OCI-LY1 (cell line): ENCODE measurements around the gene WDFY4.

Experiments used
- H2AFZ ChIP-seq: fragments of 200-600 bp; sonication (generic), shearing (Covaris generic); 2 replicates; pipeline ENCODE4 v1.6.0; 2014; ENCODE audit warnings: antibody characterized with exemption, mild to moderate bottlenecking, low read length
- H3F3A ChIP-seq: fragments of 200-600 bp; sonication (generic), shearing (Covaris generic); 2 replicates; pipeline ENCODE4 v1.6.0; 2014; ENCODE audit warnings: mild to moderate bottlenecking, antibody characterized with exemption, low read length, moderate library complexity; ENCODE audit not compliant: insufficient read depth
- H3K27ac ChIP-seq: fragments of 200-600 bp; sonication (generic); 2 replicates; pipeline ENCODE4 v1.5.1; 2014; ENCODE audit warnings: low read length, mixed run types, mild to moderate bottlenecking, low read depth; ENCODE audit not compliant: poor library complexity, severe bottlenecking
- H3K27me3 ChIP-seq: fragments of 200-600 bp; sonication (generic); 2 replicates; pipeline ENCODE4 v1.6.0; 2014; ENCODE audit warnings: antibody characterized with exemption, mild to moderate bottlenecking, low read length, moderate library complexity; ENCODE audit not compliant: insufficient read depth
- H3K36me3 ChIP-seq: fragments of 200-600 bp; sonication (generic); 2 replicates; pipeline ENCODE4 v1.6.1; 2014; ENCODE audit warnings: mild to moderate bottlenecking, antibody characterized with exemption, low read length, moderate library complexity, mixed read lengths; ENCODE audit not compliant: insufficient read depth
- H3K4me1 ChIP-seq: fragments of 200-600 bp; sonication (generic); 2 replicates; pipeline ENCODE4 v1.5.1; 2014; ENCODE audit warnings: mild to moderate bottlenecking, low read length, moderate library complexity; ENCODE audit not compliant: insufficient read depth, severe bottlenecking
- H3K4me2 ChIP-seq: fragments of 200-600 bp; sonication (generic), shearing (Covaris generic); 2 replicates; pipeline ENCODE4 v1.6.1; 2014; ENCODE audit warnings: low read length
- H3K4me3 ChIP-seq: fragments of 200-600 bp; sonication (generic); 2 replicates; pipeline ENCODE4 v1.5.1; 2014; ENCODE audit warnings: low read length, low read depth, mild to moderate bottlenecking, mixed read lengths; ENCODE audit not compliant: poor library complexity, severe bottlenecking
- H3K79me2 ChIP-seq: fragments of 200-600 bp; shearing (Covaris generic); 2 replicates; pipeline ENCODE4 v1.6.1; 2016; ENCODE audit warnings: mixed run types, low read length, mixed read lengths; ENCODE audit not compliant: insufficient read depth
- H3K9ac ChIP-seq: fragments of 200-600 bp; sonication (generic), shearing (Covaris generic); 2 replicates; pipeline ENCODE4 v1.6.1; 2014; ENCODE audit warnings: mild to moderate bottlenecking, low read length, mixed read lengths
- H3K9me2 ChIP-seq: fragments of 200-600 bp; sonication (generic), shearing (Covaris generic); 2 replicates; pipeline ENCODE4 v1.6.1; 2014; ENCODE audit warnings: low read depth, mild to moderate bottlenecking, low read length, mixed read lengths
- H3K9me3 ChIP-seq: fragments of 200-600 bp; shearing (Covaris generic); 2 replicates; pipeline ENCODE4 v1.6.1; 2014; ENCODE audit warnings: low read length, mixed read lengths
- H4K20me1 ChIP-seq: fragments of 200-600 bp; sonication (generic), shearing (Covaris generic); 2 replicates; pipeline ENCODE4 v1.6.0; 2016; ENCODE audit warnings: mild to moderate bottlenecking, low read length; ENCODE audit not compliant: insufficient read depth
- CTCF ChIP-seq: fragments of 200-600 bp; sonication (generic), shearing (Covaris generic); IDR thresholded peaks from 2 replicates; pipeline ENCODE4 v1.5.1; 2017; ENCODE audit warnings: mild to moderate bottlenecking, antibody characterized with exemption, low read length, moderate library complexity, mixed read lengths
- EZH2 ChIP-seq: fragments of 200-600 bp; sonication (generic), shearing (Covaris generic); IDR thresholded peaks from 2 replicates; pipeline ENCODE4 v1.8.0; 2017; ENCODE audit warnings: borderline replicate concordance, mixed run types, mild to moderate bottlenecking, antibody characterized with exemption, low read length, moderate library complexity, mixed read lengths

Gene WDFY4

DNA sequence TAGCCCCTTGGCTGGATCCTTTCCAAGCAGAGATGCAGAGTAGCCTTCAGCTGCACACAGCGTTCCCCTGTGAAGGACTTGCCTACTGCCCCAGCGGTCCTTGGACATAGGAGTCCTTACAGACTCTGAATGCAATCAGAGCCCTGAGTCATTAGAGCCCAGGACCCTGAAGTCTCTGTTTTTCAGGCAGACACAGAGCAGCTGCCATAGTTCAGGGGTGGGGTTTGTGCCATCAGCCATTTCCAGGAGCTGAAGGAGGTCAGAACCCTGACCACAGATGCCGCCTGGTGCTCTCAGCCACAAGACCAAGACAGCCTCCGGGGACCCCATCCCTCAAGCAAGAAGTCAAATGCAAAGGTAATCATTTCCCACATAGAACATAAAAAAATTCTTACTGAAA is 32.8 kb upstream of the WDFY4 start:
- Histone ChIP-seq H3K27ac (no peak overlapping the region), H3K9ac (no peak overlapping the region), H3K4me2 (no peak overlapping the region), H3K4me1 (peaks cover 10% of the 10 kb centered on the region), H3K36me3 (no peaks in the 10 kb centered on the region), H3K27me3 (no peaks in the 10 kb centered on the region), H4K20me1 (no peaks in the 10 kb centered on the region), H3K4me3 (no peak overlapping the region), H3K79me2 (no peaks in the 10 kb centered on the region), H3K9me2 (no peaks in the 10 kb centered on the region), H2AFZ (no peak overlapping the region), H3K9me3 (no peaks in the 10 kb centered on the region), H3F3A (no peaks in the 10 kb centered on the region)
- no peak for TF ChIP-seq CTCF

- no peak overlapping the region for H3K4me2 ChIP-seq
- H3K9me2 ChIP-seq = no peaks in the 10 kb centered on the region
- H3K27me3 ChIP-seq = no peaks in the 10 kb centered on the region
- H3K4me1 ChIP-seq = peaks cover 14% of the 10 kb centered on the region
- no peak overlapping the region for H3K9ac ChIP-seq
- no peaks in the 10 kb centered on the region for H3K36me3 ChIP-seq
- H4K20me1 ChIP-seq = no peaks in the 10 kb centered on the region
- H2AFZ ChIP-seq = no peak overlapping the region
- H3F3A ChIP-seq = no peaks in the 10 kb centered on the region
- no peak overlapping the region for H3K27ac ChIP-seq
- TF ChIP-seq EZH2 = no peak
- no peak for TF ChIP-seq CTCF
- H3K9me3 ChIP-seq = no peaks in the 10 kb centered on the region
- H3K79me2 ChIP-seq = no peaks in the 10 kb centered on the region
- H3K4me3 ChIP-seq = no peak overlapping the region
Observed at GRCh38 chr10:48652344-48652743, 32.3 kb upstream of the WDFY4 start.

DNA sequence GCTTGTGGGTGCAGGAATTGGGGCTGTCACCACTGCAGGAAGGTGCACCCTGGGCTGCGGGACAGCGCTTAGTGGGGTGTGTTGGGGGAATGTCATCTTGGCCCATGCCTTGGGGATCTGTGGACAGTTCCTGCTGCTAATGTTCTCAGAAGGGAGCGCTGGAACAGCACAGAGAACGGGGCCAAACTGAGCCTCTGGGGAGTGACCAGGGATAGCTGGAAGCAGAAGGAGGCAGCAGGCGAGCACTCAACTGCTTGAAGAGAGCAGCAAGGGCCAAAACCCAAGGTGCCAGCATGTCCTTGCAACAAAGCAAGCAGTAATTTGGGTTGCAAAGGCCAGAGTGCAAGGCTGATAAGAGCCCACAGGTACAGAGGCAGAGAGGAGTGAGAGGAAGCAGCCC is 31.3 kb upstream of the WDFY4 start:
- TF ChIP-seq EZH2 = no peak
- TF ChIP-seq CTCF = no peak
- H3K27ac ChIP-seq = no peak overlapping the region
- H4K20me1 ChIP-seq = no peaks in the 10 kb centered on the region
- no peak overlapping the region for H3K9ac ChIP-seq
- no peaks in the 10 kb centered on the region for H3K79me2 ChIP-seq
- no peak overlapping the region for H2AFZ ChIP-seq
- no peak overlapping the region for H3K4me3 ChIP-seq
- H3K36me3 ChIP-seq = no peaks in the 10 kb centered on the region
- peaks cover 15% of the 10 kb centered on the region for H3K4me1 ChIP-seq
- H3K27me3 ChIP-seq = no peaks in the 10 kb centered on the region
- H3K9me3 ChIP-seq = no peaks in the 10 kb centered on the region
- H3F3A ChIP-seq = no peaks in the 10 kb centered on the region
- no peaks in the 10 kb centered on the region for H3K9me2 ChIP-seq
- H3K4me2 ChIP-seq = no peak overlapping the region
